RWPE1 (cell line): Measurements from ENCODE around the gene LHX1.

Source experiments
- CTCF ChIA-PET: fragments of 350-600 bp; sonication (Branson Sonifier 250); formaldehyde crosslinking; extraction: SDS; loops from one replicate; lab custom pipeline; 2021; lab: Yijun Ruan, JAX
- POLR2A ChIA-PET: fragments of 400-600 bp; formaldehyde crosslinking; extraction: SDS; loops from one replicate; lab custom pipeline; 2020; ENCODE audit warnings: antibody characterized with exemption; ENCODE audit not compliant: low non-redundant PET; lab: Yijun Ruan, JAX
- DNase-seq: peaks from one replicate; pipeline ENCODE4 v3.0.0; 2012; ENCODE audit warnings: low spot score
- H3K27ac ChIP-seq: fragments of 450-650 bp; 2 replicates; pipeline ENCODE4 v1.5.1; 2017
- TF ChIP-seq, protein P1 (sequence below): fragments of 450-650 bp; conservative IDR thresholded peaks from 2 replicates; pipeline ENCODE4 v1.5.1; 2017; ENCODE audit warnings: low read depth, mild to moderate bottlenecking

The LHX1 gene

DNA sequence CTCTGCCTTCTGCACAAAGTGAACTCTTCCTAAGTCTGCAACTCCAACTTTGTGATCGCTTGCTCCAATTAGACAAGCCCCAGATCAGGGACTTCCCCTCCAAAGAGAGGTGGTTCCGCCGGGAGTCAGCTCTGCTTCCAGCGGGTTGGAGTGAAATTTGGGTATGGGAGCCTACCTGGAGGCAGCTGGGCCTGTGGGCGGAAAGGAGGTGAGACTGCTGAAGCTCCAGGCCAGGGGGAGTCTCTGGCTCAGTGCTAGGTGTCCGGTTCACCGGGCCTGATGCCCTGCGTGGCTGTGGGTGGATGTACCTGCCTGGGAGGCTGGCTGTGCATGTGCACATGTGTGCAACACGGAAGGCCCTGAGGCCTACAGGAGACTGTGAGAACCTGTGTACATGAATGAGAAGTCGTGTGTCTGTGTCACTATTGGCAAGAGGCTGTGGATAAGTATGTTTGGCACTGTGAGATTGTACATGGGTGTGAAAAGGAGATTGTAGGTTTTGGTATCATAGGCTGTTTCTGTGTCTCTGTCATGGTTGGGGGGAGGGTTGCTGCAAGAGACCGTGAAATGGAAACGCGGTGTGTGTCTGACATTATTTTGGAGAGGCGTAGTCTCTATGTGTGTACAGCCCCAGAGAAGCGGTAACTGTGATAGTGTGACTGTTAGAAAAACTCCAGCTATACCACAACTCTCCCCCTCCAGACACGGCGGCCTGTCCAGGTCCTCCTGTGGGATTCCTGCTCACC, 4.2 kb downstream of the LHX1 start:
- POLR2A ChIA-PET, result no interaction called here
- H3K27ac ChIP-seq, result no peak overlapping the region
- TF ChIP-seq, protein P1, sequence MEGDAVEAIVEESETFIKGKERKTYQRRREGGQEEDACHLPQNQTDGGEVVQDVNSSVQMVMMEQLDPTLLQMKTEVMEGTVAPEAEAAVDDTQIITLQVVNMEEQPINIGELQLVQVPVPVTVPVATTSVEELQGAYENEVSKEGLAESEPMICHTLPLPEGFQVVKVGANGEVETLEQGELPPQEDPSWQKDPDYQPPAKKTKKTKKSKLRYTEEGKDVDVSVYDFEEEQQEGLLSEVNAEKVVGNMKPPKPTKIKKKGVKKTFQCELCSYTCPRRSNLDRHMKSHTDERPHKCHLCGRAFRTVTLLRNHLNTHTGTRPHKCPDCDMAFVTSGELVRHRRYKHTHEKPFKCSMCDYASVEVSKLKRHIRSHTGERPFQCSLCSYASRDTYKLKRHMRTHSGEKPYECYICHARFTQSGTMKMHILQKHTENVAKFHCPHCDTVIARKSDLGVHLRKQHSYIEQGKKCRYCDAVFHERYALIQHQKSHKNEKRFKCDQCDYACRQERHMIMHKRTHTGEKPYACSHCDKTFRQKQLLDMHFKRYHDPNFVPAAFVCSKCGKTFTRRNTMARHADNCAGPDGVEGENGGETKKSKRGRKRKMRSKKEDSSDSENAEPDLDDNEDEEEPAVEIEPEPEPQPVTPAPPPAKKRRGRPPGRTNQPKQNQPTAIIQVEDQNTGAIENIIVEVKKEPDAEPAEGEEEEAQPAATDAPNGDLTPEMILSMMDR, result no peak

DNA sequence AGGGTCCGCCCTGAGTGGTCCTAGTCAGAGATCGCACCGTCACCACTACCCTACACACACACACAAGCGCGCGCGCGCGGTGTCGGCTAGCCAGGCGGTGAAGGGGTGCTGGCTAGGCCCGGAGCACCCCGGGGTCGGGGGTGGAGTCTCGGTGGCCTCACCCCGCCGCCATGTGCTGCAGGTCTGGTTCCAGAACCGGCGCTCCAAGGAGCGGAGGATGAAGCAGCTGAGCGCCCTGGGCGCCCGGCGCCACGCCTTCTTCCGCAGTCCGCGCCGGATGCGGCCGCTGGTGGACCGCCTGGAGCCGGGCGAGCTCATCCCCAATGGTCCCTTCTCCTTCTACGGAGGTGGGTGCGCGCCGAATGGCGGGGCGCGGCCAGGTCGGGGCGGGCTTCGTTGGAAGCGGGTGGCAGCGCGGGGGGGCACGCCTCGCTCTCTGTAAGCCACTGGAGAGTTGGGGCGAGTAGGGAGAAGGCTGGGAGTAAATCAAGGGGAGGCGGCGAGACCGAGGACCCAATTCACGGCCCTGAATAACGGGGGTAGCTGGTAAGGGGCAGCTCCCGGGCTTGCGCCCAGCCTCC, 4.8 kb downstream of the LHX1 start:
- ChIA-PET CTCF (interaction anchor here (0.6 to 1.0 kb wide), 2 partner anchors 277 to 313 kb away, joined by 3 read pairs; no protein-coding TSS in a partner anchor), POLR2A (interaction anchor here (0.6 kb wide), 1 partner anchor 154 kb away, joined by 3 read pairs; no protein-coding TSS in a partner anchor)
- no peak for DNase-seq
- TF ChIP-seq, protein P1, result no peak
- no peak overlapping the region for H3K27ac ChIP-seq

More for the DNA sequence above, 4.2 kb downstream of the LHX1 start:
- CTCF ChIA-PET, result no interaction called here
- DNase-seq, result no peak

DNA sequence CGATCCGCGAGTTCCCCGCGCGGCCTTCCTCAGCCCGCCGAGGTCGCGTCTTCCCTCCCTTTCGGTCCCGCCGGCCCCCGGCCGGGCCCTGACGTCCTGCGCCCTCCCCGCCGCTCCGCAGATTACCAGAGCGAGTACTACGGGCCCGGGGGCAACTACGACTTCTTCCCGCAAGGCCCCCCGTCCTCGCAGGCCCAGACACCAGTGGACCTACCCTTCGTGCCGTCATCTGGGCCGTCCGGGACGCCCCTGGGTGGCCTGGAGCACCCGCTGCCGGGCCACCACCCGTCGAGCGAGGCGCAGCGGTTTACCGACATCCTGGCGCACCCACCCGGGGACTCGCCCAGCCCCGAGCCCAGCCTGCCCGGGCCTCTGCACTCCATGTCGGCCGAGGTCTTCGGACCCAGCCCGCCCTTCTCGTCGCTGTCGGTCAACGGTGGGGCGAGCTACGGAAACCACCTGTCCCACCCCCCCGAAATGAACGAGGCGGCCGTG, 5.4 kb downstream of the LHX1 start:
- no peak for DNase-seq
- POLR2A ChIA-PET, result interaction anchor here (0.6 kb wide), 1 partner anchor 155 kb away, joined by 3 read pairs; no protein-coding TSS in a partner anchor
- TF ChIP-seq, protein P1, result no peak
- H3K27ac ChIP-seq, result no peak overlapping the region
- CTCF ChIA-PET, result interaction anchor here (0.6 to 1.0 kb wide), 2 partner anchors 277 to 314 kb away, joined by 3 read pairs; no protein-coding TSS in a partner anchor

DNA sequence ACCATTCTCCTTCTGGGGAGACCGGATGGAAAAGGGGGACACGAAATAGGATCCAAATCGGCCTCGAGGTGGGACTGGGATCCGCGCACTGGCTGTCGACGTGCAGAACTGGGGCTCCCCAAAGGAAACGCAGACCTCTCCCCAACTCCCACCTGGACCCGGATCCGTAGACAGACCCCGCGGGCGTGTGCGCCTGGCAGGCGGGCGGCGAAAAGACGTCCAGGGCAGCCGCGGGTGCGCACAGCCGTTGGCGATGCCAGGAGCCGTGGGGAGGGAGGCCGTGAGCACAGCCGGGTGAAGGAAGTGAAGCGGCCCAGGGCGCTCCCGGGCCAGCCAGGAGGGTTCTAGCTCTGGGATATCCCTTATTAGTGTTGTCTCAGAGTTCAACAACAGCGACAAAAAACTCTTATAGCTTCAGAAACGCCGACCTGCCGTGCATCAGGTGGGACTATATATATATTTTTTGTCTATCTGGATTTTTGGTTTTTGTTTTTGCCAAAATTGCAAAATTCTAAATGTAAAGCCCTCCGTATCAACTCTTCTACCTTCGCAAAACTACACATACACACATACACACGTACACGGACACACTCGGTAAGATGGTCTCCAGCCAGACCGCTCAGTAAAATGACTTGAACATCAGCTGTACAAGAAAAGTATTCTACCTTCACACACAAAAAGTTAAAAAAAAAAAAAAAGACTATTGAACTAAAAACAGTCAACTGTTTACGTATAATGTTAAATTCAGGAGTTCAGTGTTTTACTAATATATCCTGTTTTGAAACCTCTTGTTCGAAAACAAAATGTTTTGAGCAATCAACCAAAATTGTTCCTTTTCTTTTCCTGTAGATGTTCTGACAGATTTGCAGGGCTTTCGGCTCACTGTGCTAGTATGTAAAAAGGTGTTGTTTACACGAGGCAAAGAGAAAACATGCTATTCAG, 6.2 kb downstream of the LHX1 start:
- POLR2A ChIA-PET, result no interaction called here
- no peak for DNase-seq
- CTCF ChIA-PET, result interaction anchor here (0.7 kb wide), 1 partner anchor 47 kb away, joined by 3 read pairs; no protein-coding TSS in a partner anchor
- H3K27ac ChIP-seq, result no peak overlapping the region
- TF ChIP-seq, protein P1, result no peak

DNA sequence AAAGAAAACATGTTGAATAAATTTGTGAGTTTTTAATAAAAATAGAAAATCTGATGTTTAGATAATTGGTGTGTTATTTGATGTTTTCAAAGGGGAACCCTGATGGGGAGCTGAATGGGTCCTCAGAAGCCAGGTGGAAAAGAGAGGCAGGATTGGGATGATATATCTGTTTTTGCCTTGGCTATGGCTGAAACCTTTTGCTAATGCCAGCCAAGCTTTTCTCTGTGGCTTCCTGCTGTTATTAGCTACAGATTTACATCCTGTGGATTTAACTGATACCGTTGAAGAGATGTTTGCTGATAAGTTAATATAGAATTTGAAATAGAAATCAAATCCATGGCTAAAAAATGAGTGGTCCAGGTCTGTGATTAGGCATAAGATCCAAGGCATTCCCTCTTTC, 7.3 kb downstream of the LHX1 start:
- H3K27ac ChIP-seq, result no peak overlapping the region
- POLR2A ChIA-PET, result no interaction called here
- DNase-seq, result no peak
- CTCF ChIA-PET, result no interaction called here
- TF ChIP-seq, protein P1, result no peak
